Lower leg skin (tissue), 4 donors: ENCODE measurements around the gene RFTN2. TPM values are rescaled to one million over a fixed set of nuclear protein-coding genes. Genes with fewer than 3 reads are reported as not detected.

ENCODE experiments used
- DNase-seq, 2 donors: peaks; one replicate each; pipeline ENCODE4 v3.0.0-alpha.2; 2019; ENCODE audit warnings: low spot score in 2 of 2
- H3K4me3 ChIP-seq: fragments of 200-600 bp; sonication (generic); 2 replicates; pipeline ENCODE4 v1.5.1; 2017; ENCODE audit warnings: mild to moderate bottlenecking, low read depth; ENCODE audit not compliant: poor library complexity, severe bottlenecking
- POLR2A ChIP-seq, 2 donors: fragments of 450-650 bp; IDR thresholded peaks; one replicate each; pipeline ENCODE4 v1.6.1; 2016 to 2017; ENCODE audit warnings: antibody characterized with exemption in 2 of 2, mild to moderate bottlenecking in 1 of 2, moderate library complexity in 1 of 2
- WGBS, 2 donors: methylation state at CpG; one replicate each; pipeline ENCODE4 v1.1.5; 2018; 5-methylcytosine and 5-hydroxymethylcytosine counted together
- intact Hi-C: fragments of 100-400 bp; cut with DNase I; formaldehyde crosslinking; loops from one replicate; pipeline ENCODE4 v1.15.0; 2023; ENCODE audit warnings: low total_unique reads
- total RNA-seq, 4 donors: library from RNA; depleted of rRNA; stranded (reverse); fragments of >200 nt; gene quantifications; one replicate each; pipeline ENCODE4 v1.1.0, GENCODE V29; 2016
- TF ChIP-seq, protein P1 (sequence below), 3 donors: fragments of 450-650 bp; IDR thresholded peaks; one replicate each; pipeline ENCODE4 v1.5.1; 2016; ENCODE audit warnings: antibody characterized with exemption in 3 of 3, mild to moderate bottlenecking in 3 of 3, moderate library complexity in 2 of 3

RFTN2 gene
- total RNA-seq, 4 donors from 2014 or later: 1.5 to 6.5 (median 2.7) TPM

- intact Hi-C loops: loop anchor here (10.0 kb wide), 1 partner anchor 214 kb away; the partner anchor contains the start of gene HSPD1
- no peak overlapping the region for H3K4me3 ChIP-seq
- TF ChIP-seq, protein P1, sequence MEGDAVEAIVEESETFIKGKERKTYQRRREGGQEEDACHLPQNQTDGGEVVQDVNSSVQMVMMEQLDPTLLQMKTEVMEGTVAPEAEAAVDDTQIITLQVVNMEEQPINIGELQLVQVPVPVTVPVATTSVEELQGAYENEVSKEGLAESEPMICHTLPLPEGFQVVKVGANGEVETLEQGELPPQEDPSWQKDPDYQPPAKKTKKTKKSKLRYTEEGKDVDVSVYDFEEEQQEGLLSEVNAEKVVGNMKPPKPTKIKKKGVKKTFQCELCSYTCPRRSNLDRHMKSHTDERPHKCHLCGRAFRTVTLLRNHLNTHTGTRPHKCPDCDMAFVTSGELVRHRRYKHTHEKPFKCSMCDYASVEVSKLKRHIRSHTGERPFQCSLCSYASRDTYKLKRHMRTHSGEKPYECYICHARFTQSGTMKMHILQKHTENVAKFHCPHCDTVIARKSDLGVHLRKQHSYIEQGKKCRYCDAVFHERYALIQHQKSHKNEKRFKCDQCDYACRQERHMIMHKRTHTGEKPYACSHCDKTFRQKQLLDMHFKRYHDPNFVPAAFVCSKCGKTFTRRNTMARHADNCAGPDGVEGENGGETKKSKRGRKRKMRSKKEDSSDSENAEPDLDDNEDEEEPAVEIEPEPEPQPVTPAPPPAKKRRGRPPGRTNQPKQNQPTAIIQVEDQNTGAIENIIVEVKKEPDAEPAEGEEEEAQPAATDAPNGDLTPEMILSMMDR (IDR thresholded peaks at IDR 0.05): no peak
- no peak for TF ChIP-seq POLR2A (IDR thresholded peaks at IDR 0.05)
- 65 to 73% methylated on average over 2 of the region's 2 CpGs for WGBS, 2 donors
- DNase-seq: no peak
Observed at GRCh38 chr2:197708331-197708730, 32.9 kb upstream of the RFTN2 start.

DNA sequence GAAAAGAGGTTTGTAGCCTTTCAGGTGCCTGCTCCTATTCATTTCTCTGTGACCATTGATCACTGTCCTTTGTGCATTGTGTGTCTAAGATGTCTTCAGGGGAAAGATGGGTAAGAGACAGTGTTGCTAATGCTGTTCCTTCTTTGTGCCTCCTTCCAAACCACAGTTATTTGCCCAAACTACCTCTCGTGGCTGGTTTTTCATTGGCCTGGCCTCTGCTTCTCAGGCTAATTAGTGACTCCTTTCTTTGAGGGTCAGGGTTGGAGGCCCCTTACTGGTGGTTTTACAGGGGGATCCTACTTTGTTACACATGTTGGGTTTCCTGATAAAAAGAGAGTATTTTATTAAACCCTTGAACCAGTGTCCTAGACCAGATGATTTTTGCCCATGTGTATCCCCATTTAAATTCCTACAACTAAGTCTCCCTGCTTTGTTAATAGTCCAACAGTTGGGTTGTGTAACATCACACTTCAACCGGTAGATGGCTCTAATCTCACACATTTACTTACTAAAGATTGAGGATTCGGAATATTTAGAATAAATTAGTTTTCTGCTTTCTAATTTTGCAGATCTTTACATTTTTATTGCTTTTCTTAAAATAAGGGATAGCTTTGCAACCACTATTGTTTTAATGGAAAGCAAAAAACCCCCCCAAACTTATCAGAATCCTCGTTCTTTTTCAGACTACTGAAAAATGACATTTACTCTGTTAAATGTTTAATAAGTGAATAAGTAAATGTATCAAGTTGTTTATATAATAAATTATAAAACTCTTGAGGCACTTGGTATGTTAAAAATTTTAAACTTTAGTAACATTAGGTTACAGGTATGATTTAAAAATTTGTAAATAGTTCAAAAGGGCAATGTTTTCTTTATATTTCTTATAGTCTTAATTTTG lies 32.2 kb upstream of the RFTN2 start:
- intact Hi-C loops: loop anchor here (10.0 kb wide), 1 partner anchor 213 kb away; the partner anchor contains the start of gene HSPD1
- DNase-seq: no peak
- TF ChIP-seq, protein P1 (IDR thresholded peaks at IDR 0.05): no peak
- no peak for TF ChIP-seq POLR2A (IDR thresholded peaks at IDR 0.05)
- WGBS, 2 donors: 8 to 12% methylated on average over 4 of the region's 4 CpGs
- no peak overlapping the region for H3K4me3 ChIP-seq

GRCh38 chr2:197706839-197707207 lies 31.4 kb upstream of the RFTN2 start:
- TF ChIP-seq POLR2A (IDR thresholded peaks at IDR 0.05): no peak
- TF ChIP-seq, protein P1 (IDR thresholded peaks at IDR 0.05): no peak
- H3K4me3 ChIP-seq: no peak overlapping the region
- no peak for DNase-seq
- 62% methylated on average over 4 to 5 of the region's 5 CpGs for WGBS, 2 donors
- intact Hi-C loops: loop anchor here (10.0 kb wide), 1 partner anchor 212 kb away; the partner anchor contains the start of gene HSPD1

DNA sequence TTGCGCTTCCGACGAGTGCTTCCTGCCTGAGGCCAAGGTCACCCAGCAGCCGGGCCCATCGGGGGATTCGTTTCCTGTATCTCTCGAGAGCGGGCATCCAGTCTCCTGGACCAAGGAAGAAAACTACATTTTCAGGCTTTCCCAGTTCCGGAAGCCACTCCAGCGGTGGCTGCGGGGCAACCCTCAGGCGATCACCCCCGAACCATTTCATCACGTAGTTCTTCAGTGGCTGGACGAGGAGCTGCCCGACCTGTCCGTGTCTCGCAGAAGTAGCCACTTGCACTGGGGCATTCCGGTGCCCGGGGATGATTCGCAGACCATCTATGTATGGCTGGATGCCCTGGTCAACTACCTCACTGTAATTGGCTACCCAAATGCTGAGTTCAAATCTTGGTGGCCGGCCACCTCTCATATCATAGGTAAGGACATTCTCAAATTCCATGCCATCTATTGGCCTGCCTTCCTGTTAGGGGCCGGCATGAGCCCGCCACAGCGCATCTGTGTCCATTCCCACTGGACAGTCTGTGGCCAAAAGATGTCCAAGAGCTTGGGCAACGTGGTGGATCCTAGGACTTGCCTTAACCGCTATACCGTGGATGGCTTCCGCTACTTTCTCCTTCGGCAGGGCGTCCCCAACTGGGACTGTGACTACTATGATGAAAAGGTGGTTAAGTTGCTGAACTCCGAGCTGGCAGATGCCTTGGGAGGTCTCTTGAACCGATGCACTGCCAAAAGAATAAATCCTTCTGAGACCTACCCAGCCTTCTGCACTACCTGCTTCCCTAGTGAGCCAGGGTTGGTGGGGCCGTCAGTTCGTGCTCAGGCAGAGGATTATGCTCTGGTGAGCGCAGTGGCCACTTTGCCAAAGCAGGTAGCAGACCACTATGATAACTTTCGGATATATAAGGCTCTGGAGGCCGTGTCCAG lies 30.8 kb upstream of the RFTN2 start:
- H3K4me3 ChIP-seq: peak overlapping the region; percentile 65
- 10 to 21% methylated on average over 34 to 37 of the region's 38 CpGs for WGBS, 2 donors
- intact Hi-C loops: loop anchor here (10.0 kb wide), 1 partner anchor 211 kb away; the partner anchor contains the start of gene HSPD1
- DNase-seq: peak in 1 of 2 donors; percentile 20
- no peak for TF ChIP-seq POLR2A (IDR thresholded peaks at IDR 0.05)
- TF ChIP-seq, protein P1 (IDR thresholded peaks at IDR 0.05): no peak

DNA sequence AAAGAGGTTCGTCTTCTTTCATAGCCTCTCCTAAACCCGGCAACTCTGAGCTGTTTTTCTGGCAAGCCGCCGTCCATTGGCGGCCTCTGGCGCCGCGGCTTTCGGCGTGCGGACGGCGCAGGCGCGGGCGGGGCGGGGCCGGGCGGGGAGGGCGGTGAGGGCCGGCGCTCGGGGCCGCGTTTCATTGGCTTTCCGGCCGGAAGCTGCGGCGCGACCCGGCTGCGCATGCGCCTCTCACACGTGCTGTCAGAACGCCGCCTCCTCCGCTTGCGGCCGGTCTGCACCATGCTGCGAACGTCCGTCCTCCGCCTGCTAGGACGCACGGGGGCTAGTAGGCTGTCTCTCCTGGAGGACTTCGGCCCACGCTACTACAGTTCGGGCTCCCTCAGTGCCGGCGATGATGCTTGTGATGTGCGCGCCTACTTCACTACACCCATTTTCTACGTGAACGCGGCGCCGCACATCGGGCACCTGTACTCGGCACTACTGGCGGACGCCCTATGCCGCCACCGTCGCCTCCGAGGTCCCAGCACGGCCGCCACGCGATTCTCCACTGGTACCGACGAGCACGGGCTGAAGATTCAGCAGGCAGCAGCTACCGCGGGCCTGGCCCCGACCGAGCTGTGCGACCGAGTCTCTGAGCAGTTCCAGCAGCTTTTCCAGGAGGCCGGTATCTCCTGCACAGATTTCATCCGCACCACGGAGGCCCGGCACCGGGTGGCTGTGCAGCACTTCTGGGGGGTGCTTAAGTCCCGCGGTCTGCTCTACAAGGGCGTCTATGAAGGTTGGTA lies 29.9 kb upstream of the RFTN2 start, which contains the start of gene MARS2:
Gene MARS2, plus strand, starts transcription at position 249 of the 791 bp plus-strand sequence. Its CDS starts 37 bp downstream, at position 286.
- intact Hi-C loops: loop anchor here (10.0 kb wide), 1 partner anchor 211 kb away; the partner anchor contains the start of gene HSPD1
- TF ChIP-seq POLR2A (IDR thresholded peaks at IDR 0.05): no peak
- TF ChIP-seq, protein P1 (IDR thresholded peaks at IDR 0.05): no peak
- WGBS, 2 donors: 0 to 1% methylated on average over 23 to 64 of the region's 86 CpGs
- peak within 1 kb of the TSS; percentile 65 for H3K4me3 ChIP-seq
- DNase-seq: peak; percentile 88 to 98
